Cardiac ventricle fibroblast (primary cell): ENCODE measurements around the gene TSEN15. TPM values are rescaled to one million over a fixed set of nuclear protein-coding genes. Genes with fewer than 3 reads are reported as not detected.

ENCODE experiments used
- total RNA-seq: library from RNA; depleted of rRNA; stranded (reverse); fragments of >200 nt; gene quantifications from 2 replicates; pipeline ENCODE4 v1.2.3, GENCODE V29; 2015

The TSEN15 gene
- total RNA-seq: 12.7 and 26.3 TPM in 2 replicates

GRCh38 chr1:184051485-184052193 lies at the start of gene TSEN15:
Gene TSEN15 (plus strand): TSS chr1:184051730. CDS start chr1:184051756, 26 bp downstream.

Other genes starting within 250 kb of the TSEN15 start
- gene RGL1, start 246.6 kb upstream of the TSEN15 start, total RNA-seq: 15.5 and 18.8 TPM in 2 replicates
- 0.68 and 0.69 TPM in 2 replicates for gene COLGALT2, start 14.0 kb upstream of the TSEN15 start, total RNA-seq